Measurements from ENCODE around the gene LIN28B.

The LIN28B gene

DNA sequence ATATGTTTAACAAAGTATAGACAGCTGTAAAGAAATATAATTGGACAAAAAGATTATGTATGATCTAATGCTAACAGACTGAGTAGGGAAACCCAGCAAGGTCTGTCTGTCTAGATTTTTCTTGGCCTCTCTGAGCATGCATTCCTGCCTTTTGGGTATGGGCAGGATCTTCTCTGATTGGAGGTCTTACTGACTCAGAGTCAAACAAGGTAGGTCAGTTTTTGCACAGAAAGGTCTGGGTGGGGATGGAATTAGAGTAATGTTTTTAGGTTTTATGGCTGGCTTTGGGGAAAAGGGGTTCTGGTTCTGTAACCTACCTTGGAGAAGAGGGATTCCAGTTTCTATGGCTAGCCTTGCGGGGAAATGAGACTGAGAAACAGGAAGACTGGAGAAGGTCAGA, 65.5 kb downstream of the LIN28B start:
- Histone ChIP-seq H3K18ac (ENCODE audit: low read length) (no peak overlapping the region), H2AK5ac (ENCODE audit: low read length) (no peak overlapping the region), H3K79me2 (ENCODE audit: control insufficient read depth, insufficient read depth, low read length, poor library complexity) (no peaks in the 10 kb centered on the region), H3K23ac (ENCODE audit: low read length) (no peak overlapping the region), H3K4me2 (ENCODE audit: low read length) (no peak overlapping the region), H2AFZ (ENCODE audit: insufficient read depth, low read length, poor library complexity) (no peak overlapping the region), H2BK5ac (ENCODE audit: low read depth, low read length, poor library complexity) (no peak overlapping the region), H4K91ac (ENCODE audit: low read depth, low read length) (no peak overlapping the region), H3K36me3 (ENCODE audit: control insufficient read depth in 1 of 2, insufficient read depth in 2 of 2, low read length in 2 of 2) (no peaks in the 10 kb centered on the region), H3K14ac (ENCODE audit: low read length) (no peak overlapping the region), H3K9me3 (ENCODE audit: insufficient read depth, low read depth, low read length) (no peaks in the 10 kb centered on the region), H3K4me3 (ENCODE audit: low read depth, low read length) (no peak overlapping the region), H4K12ac (ENCODE audit: low read depth, low read length) (no peak overlapping the region), H3K4me1 (ENCODE audit: control insufficient read depth in 1 of 2, insufficient read depth in 2 of 2, low read length in 2 of 2) (peaks cover 3 to 4% of the 10 kb centered on the region in 2 experiments), H3K79me1 (ENCODE audit: low read length) (no peaks in the 10 kb centered on the region), H2BK12ac (ENCODE audit: low read length) (no peak overlapping the region), H3K27ac (ENCODE audit: low read depth, low read length) (peak overlapping the region; percentile 10), H3K4ac (ENCODE audit: low read depth, low read length) (no peak overlapping the region), H4K8ac (ENCODE audit: low read depth, low read length) (no peak overlapping the region), H3K9ac (ENCODE audit: low read length) (no peak overlapping the region), H2BK120ac (ENCODE audit: insufficient read depth, low read length, poor library complexity) (no peak overlapping the region), H3K27me3 (ENCODE audit: insufficient read depth, low read length) (no peaks in the 10 kb centered on the region)
- no CpG with 5 or more reads among the region's 1 CpG for WGBS (ENCODE audit: extremely low coverage, insufficient coverage, insufficient read length)
- peak; percentile 42 to 77 for DNase-seq

DNA sequence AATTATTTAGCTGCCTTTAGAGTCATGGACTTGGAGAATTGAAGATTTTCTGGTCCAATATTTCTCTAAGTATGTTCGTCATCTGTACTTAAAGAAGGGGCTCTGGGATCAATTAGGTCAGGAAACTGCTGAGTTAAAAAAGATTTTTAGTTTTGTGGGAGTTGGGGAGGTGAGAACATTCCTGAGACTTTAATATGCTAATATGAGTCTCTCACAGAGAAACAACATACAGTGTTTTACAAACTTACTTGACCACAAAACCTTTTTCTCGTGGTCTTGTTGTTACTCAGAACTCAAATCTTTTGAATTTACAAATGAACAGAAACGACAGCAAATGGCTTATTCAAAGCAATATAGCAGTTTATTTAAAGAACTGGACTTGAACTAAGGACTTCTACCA, 67.9 kb downstream of the LIN28B start:
- H3K27ac ChIP-seq (ENCODE audit: low read depth, low read length), result no peak overlapping the region
- H3K9ac ChIP-seq (ENCODE audit: low read length), result no peak overlapping the region
- H3K4me3 ChIP-seq (ENCODE audit: low read depth, low read length), result no peak overlapping the region
- H3K36me3 ChIP-seq (ENCODE audit: control insufficient read depth in 1 of 2, insufficient read depth in 2 of 2, low read length in 2 of 2), result no peaks in the 10 kb centered on the region
- no peak overlapping the region for H4K8ac ChIP-seq (ENCODE audit: low read depth, low read length)
- H2BK12ac ChIP-seq (ENCODE audit: low read length), result no peak overlapping the region
- H3K14ac ChIP-seq (ENCODE audit: low read length), result no peak overlapping the region
- no peak overlapping the region for H2BK5ac ChIP-seq (ENCODE audit: low read depth, low read length, poor library complexity)
- H4K12ac ChIP-seq (ENCODE audit: low read depth, low read length), result no peak overlapping the region
- WGBS (ENCODE audit: extremely low coverage, insufficient coverage, insufficient read length), result no CpG with 5 or more reads among the region's 3 CpGs
- no peak overlapping the region for H3K4ac ChIP-seq (ENCODE audit: low read depth, low read length)
- no peak overlapping the region for H2AFZ ChIP-seq (ENCODE audit: insufficient read depth, low read length, poor library complexity)
- H3K9me3 ChIP-seq (ENCODE audit: insufficient read depth, low read depth, low read length), result no peaks in the 10 kb centered on the region
- no peak overlapping the region for H3K18ac ChIP-seq (ENCODE audit: low read length)
- H3K4me1 ChIP-seq (ENCODE audit: control insufficient read depth in 1 of 2, insufficient read depth in 2 of 2, low read length in 2 of 2), result peaks cover 2 to 3% of the 10 kb centered on the region in 2 experiments
- H4K91ac ChIP-seq (ENCODE audit: low read depth, low read length), result no peak overlapping the region
- H3K27me3 ChIP-seq (ENCODE audit: insufficient read depth, low read length), result no peaks in the 10 kb centered on the region
- no peak overlapping the region for H3K23ac ChIP-seq (ENCODE audit: low read length)
- no peaks in the 10 kb centered on the region for H3K79me1 ChIP-seq (ENCODE audit: low read length)
- DNase-seq, result no peak
- no peak overlapping the region for H2AK5ac ChIP-seq (ENCODE audit: low read length)
- H2BK120ac ChIP-seq (ENCODE audit: insufficient read depth, low read length, poor library complexity), result no peak overlapping the region
- no peaks in the 10 kb centered on the region for H3K79me2 ChIP-seq (ENCODE audit: control insufficient read depth, insufficient read depth, low read length, poor library complexity)
- H3K4me2 ChIP-seq (ENCODE audit: low read length), result no peak overlapping the region

DNA sequence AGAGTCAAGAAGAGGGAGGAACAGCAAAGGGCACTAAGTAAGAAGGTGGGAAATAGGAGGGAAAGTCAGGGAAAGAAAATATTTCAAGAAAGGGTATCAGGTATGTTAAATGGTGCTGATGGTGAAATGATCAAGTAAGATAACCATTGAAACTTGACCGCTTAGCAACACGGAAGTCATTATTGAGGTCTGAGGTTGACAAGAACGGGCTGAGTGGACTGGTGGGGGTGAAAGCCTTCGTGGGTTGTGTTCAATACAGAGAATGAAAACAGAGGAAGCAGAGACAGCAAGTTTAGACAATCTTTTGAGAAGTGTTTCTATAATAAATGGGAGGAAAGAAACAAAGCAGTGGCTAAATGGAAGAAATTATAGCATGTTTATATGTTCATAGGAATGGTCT, 72.0 kb downstream of the LIN28B start:
- WGBS (ENCODE audit: extremely low coverage, insufficient coverage, insufficient read length), result no CpG with 5 or more reads among the region's 4 CpGs
- Histone ChIP-seq H4K12ac (ENCODE audit: low read depth, low read length) (no peak overlapping the region), H4K8ac (ENCODE audit: low read depth, low read length) (no peak overlapping the region), H3K79me2 (ENCODE audit: control insufficient read depth, insufficient read depth, low read length, poor library complexity) (no peaks in the 10 kb centered on the region), H4K91ac (ENCODE audit: low read depth, low read length) (no peak overlapping the region), H2BK12ac (ENCODE audit: low read length) (no peak overlapping the region), H2AFZ (ENCODE audit: insufficient read depth, low read length, poor library complexity) (no peak overlapping the region), H3K4me3 (ENCODE audit: low read depth, low read length) (no peak overlapping the region), H3K27ac (ENCODE audit: low read depth, low read length) (no peak overlapping the region), H3K9ac (ENCODE audit: low read length) (no peak overlapping the region), H3K27me3 (ENCODE audit: insufficient read depth, low read length) (no peaks in the 10 kb centered on the region), H3K4me2 (ENCODE audit: low read length) (no peak overlapping the region), H3K14ac (ENCODE audit: low read length) (no peak overlapping the region), H3K4ac (ENCODE audit: low read depth, low read length) (no peak overlapping the region), H3K36me3 (ENCODE audit: control insufficient read depth in 1 of 2, insufficient read depth in 2 of 2, low read length in 2 of 2) (peaks cover 0 to 2% of the 10 kb centered on the region in 2 experiments), H3K23ac (ENCODE audit: low read length) (no peak overlapping the region), H2AK5ac (ENCODE audit: low read length) (no peak overlapping the region), H3K4me1 (ENCODE audit: control insufficient read depth in 1 of 2, insufficient read depth in 2 of 2, low read length in 2 of 2) (no peaks in the 10 kb centered on the region), H3K18ac (ENCODE audit: low read length) (no peak overlapping the region), H2BK5ac (ENCODE audit: low read depth, low read length, poor library complexity) (no peak overlapping the region), H2BK120ac (ENCODE audit: insufficient read depth, low read length, poor library complexity) (no peak overlapping the region), H3K9me3 (ENCODE audit: insufficient read depth, low read depth, low read length) (no peaks in the 10 kb centered on the region), H3K79me1 (ENCODE audit: low read length) (no peaks in the 10 kb centered on the region)
- peak in 1 of 2 donors; percentile 22 for DNase-seq

DNA sequence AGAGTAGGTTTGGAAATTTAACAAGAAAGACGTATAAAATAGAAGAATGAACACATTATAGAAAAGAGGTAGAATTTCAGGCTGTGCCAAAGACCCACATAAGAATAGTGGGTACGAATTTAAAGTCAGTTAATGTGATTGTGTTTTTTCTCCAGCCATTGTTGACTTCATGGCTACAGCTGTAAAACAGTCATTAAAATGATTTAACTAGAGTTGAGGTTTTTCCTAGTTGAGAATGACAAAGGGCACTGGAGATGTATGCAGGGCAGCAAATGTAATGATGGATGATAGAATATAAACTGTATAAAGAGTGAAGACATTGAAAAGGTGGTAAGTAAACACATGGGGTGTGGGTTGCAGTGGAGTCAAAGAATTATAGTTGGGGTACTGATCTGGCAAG, 72.7 kb downstream of the LIN28B start:
- Histone ChIP-seq H2BK12ac (ENCODE audit: low read length) (no peak overlapping the region), H2BK120ac (ENCODE audit: insufficient read depth, low read length, poor library complexity) (no peak overlapping the region), H2BK5ac (ENCODE audit: low read depth, low read length, poor library complexity) (no peak overlapping the region), H3K9me3 (ENCODE audit: insufficient read depth, low read depth, low read length) (no peaks in the 10 kb centered on the region), H3K36me3 (ENCODE audit: control insufficient read depth in 1 of 2, insufficient read depth in 2 of 2, low read length in 2 of 2) (peaks cover 0 to 2% of the 10 kb centered on the region in 2 experiments), H3K18ac (ENCODE audit: low read length) (no peak overlapping the region), H3K79me1 (ENCODE audit: low read length) (no peaks in the 10 kb centered on the region), H3K4me1 (ENCODE audit: control insufficient read depth in 1 of 2, insufficient read depth in 2 of 2, low read length in 2 of 2) (no peaks in the 10 kb centered on the region), H4K8ac (ENCODE audit: low read depth, low read length) (no peak overlapping the region), H3K79me2 (ENCODE audit: control insufficient read depth, insufficient read depth, low read length, poor library complexity) (no peaks in the 10 kb centered on the region), H4K91ac (ENCODE audit: low read depth, low read length) (no peak overlapping the region), H3K27me3 (ENCODE audit: insufficient read depth, low read length) (no peaks in the 10 kb centered on the region), H3K14ac (ENCODE audit: low read length) (no peak overlapping the region), H2AFZ (ENCODE audit: insufficient read depth, low read length, poor library complexity) (no peak overlapping the region), H3K4ac (ENCODE audit: low read depth, low read length) (no peak overlapping the region), H2AK5ac (ENCODE audit: low read length) (no peak overlapping the region), H3K9ac (ENCODE audit: low read length) (no peak overlapping the region), H3K27ac (ENCODE audit: low read depth, low read length) (no peak overlapping the region), H3K4me3 (ENCODE audit: low read depth, low read length) (no peak overlapping the region), H4K12ac (ENCODE audit: low read depth, low read length) (no peak overlapping the region), H3K23ac (ENCODE audit: low read length) (no peak overlapping the region), H3K4me2 (ENCODE audit: low read length) (no peak overlapping the region)
- DNase-seq, result no peak
- no CpG with 5 or more reads among the region's 2 CpGs for WGBS (ENCODE audit: extremely low coverage, insufficient coverage, insufficient read length)
